Skeletal muscle cell (primary cell): ENCODE data around the gene LZTR1.

ENCODE experiments used
- DNase-seq: peaks from one replicate; pipeline ENCODE4 v3.0.0-alpha.2; 2010; ENCODE audit warnings: low read depth
- H3K4me3 ChIP-seq: 2 replicates; pipeline ENCODE4 v1.5.1; 2011; ENCODE audit warnings: low read depth, mild to moderate bottlenecking, control low read depth, low read length, moderate library complexity

The LZTR1 gene

GRCh38 chr22:20948989-20949388 is 33.1 kb upstream of the LZTR1 start:
- DNase-seq = no peak
- no peak overlapping the region for H3K4me3 ChIP-seq

GRCh38 chr22:20949698-20950183 is 32.4 kb upstream of the LZTR1 start:
- DNase-seq = no peak
- no peak overlapping the region for H3K4me3 ChIP-seq

- no peak for DNase-seq
- H3K4me3 ChIP-seq = no peak overlapping the region
Observed at GRCh38 chr22:20951151-20951931, 30.8 kb upstream of the LZTR1 start.

- H3K4me3 ChIP-seq = no peak overlapping the region
- no peak for DNase-seq
Observed at GRCh38 chr22:20951932-20952380, 30.1 kb upstream of the LZTR1 start.

GRCh38 chr22:20952544-20953341 is 29.4 kb upstream of the LZTR1 start:
- H3K4me3 ChIP-seq = no peak overlapping the region
- DNase-seq = no peak

GRCh38 chr22:20953342-20953608 is 28.8 kb upstream of the LZTR1 start:
- no peak overlapping the region for H3K4me3 ChIP-seq

GRCh38 chr22:20953668-20954500 is 28.2 kb upstream of the LZTR1 start:
- no peak for DNase-seq
- H3K4me3 ChIP-seq = no peak overlapping the region

More at GRCh38 chr22:20953342-20953608, 28.8 kb upstream of the LZTR1 start:
- DNase-seq = no peak

GRCh38 chr22:20955548-20955947 is 26.5 kb upstream of the LZTR1 start:
- no peak for DNase-seq
- no peak overlapping the region for H3K4me3 ChIP-seq

GRCh38 chr22:20956258-20957101 is 25.6 kb upstream of the LZTR1 start:
- peak overlapping the region; percentile 60 for H3K4me3 ChIP-seq

GRCh38 chr22:20957102-20957682 is 24.9 kb upstream of the LZTR1 start:
- DNase-seq = no peak
- H3K4me3 ChIP-seq = peak overlapping the region; percentile 60

More at GRCh38 chr22:20956258-20957101, 25.6 kb upstream of the LZTR1 start:
- no peak for DNase-seq

GRCh38 chr22:20957683-20958431 is 24.2 kb upstream of the LZTR1 start:
- peak overlapping the region; percentile 60 for H3K4me3 ChIP-seq
- DNase-seq = no peak

GRCh38 chr22:20959578-20960461 is 22.3 kb upstream of the LZTR1 start:
- DNase-seq = no peak
- no peak overlapping the region for H3K4me3 ChIP-seq

- no peak overlapping the region for H3K4me3 ChIP-seq
- no peak for DNase-seq
Observed at GRCh38 chr22:20960609-20961008, 21.5 kb upstream of the LZTR1 start.

- no peak for DNase-seq
- no peak overlapping the region for H3K4me3 ChIP-seq
Observed at GRCh38 chr22:20962491-20962945, 19.6 kb upstream of the LZTR1 start.

GRCh38 chr22:20963201-20964052 is 18.7 kb upstream of the LZTR1 start:
- no peak for DNase-seq
- no peak overlapping the region for H3K4me3 ChIP-seq
